IMR-90 (cell line): Measurements from ENCODE around the gene ERP44. TPM values are rescaled to one million over a fixed set of nuclear protein-coding genes. Genes with fewer than 3 reads are reported as not detected.
"Not testable (repeated sequence)": the region's sequence is repeated elsewhere in the genome, so short reads cannot be mapped to it uniquely, and the experiment has no call there.

Experiments used
- ATAC-seq: fragments of 200-7000 bp; cut with Tn5 transposase; 2 replicates; pipeline ENCODE4 v1.9.1; 2020; ENCODE audit warnings: low read depth, mild to moderate bottlenecking, moderate library complexity
- BruUV-seq: library from RNA; stranded (reverse); fragments of 400-500 nt; replicated peaks from 2 replicates; lab custom pipeline; 2021; lab: Mats Ljungman, UMichigan
- CTCF ChIA-PET: fragments of 300-600 bp; formaldehyde crosslinking; extraction: SDS; loops from one replicate; lab custom pipeline; 2021; ENCODE audit warnings: antibody characterized with exemption; lab: Yijun Ruan, JAX
- POLR2A ChIA-PET: fragments of 300-600 bp; sonication (Branson Sonifier 250); formaldehyde crosslinking; loops from one replicate; lab custom pipeline; 2022; ENCODE audit warnings: antibody characterized with exemption; ENCODE audit not compliant: unreplicated experiment; lab: Charles Lee
- DNase-seq: peaks from one replicate; pipeline ENCODE4 v3.0.0; 2013
- H2AFZ ChIP-seq: replicated peaks from 2 replicates; pipeline ENCODE3; 2013; ENCODE audit warnings: low read length, mild to moderate bottlenecking; ENCODE audit not compliant: poor library complexity
- H2AK5ac ChIP-seq: 2 replicates; pipeline ENCODE4 v1.6.1; 2013; ENCODE audit warnings: low read depth, low read length, inconsistent platforms
- H2AK9ac ChIP-seq: replicated peaks from 2 replicates; pipeline ENCODE3; 2013; ENCODE audit warnings: mild to moderate bottlenecking, low read depth, low read length, moderate library complexity; ENCODE audit not compliant: poor library complexity
- H2BK120ac ChIP-seq: 2 replicates; pipeline ENCODE4 v1.6.1; 2013; ENCODE audit warnings: low read depth, low read length, inconsistent platforms
- H2BK15ac ChIP-seq: 3 replicates; pipeline ENCODE4 v1.6.1; 2013; ENCODE audit warnings: low read depth, low read length, inconsistent platforms
- H2BK20ac ChIP-seq: 2 replicates; pipeline ENCODE4 v1.6.1; 2013; ENCODE audit warnings: low read depth, mild to moderate bottlenecking, inconsistent platforms, low read length, moderate library complexity
- H2BK5ac ChIP-seq: 2 replicates; pipeline ENCODE4 v1.6.1; 2013; ENCODE audit warnings: mild to moderate bottlenecking, low read depth, low read length, inconsistent platforms; ENCODE audit not compliant: poor library complexity, severe bottlenecking
- H3K14ac ChIP-seq: replicated peaks from 2 replicates; pipeline ENCODE4 v1.6.1; 2013; ENCODE audit warnings: low read depth, low read length, inconsistent platforms
- H3K18ac ChIP-seq: 2 replicates; pipeline ENCODE4 v1.6.1; 2013; ENCODE audit warnings: low read depth, low read length, control low read depth
- H3K23ac ChIP-seq: 2 replicates; pipeline ENCODE4 v1.6.1; 2013; ENCODE audit warnings: low read depth, low read length, inconsistent platforms
- H3K27ac ChIP-seq: 2 replicates; pipeline ENCODE4 v1.5.1; 2013; ENCODE audit warnings: mild to moderate bottlenecking, control low read depth, low read length; ENCODE audit not compliant: insufficient read depth
- H3K27me3 ChIP-seq: 2 replicates; pipeline ENCODE4 v1.6.1; 2013; ENCODE audit warnings: low read length; ENCODE audit not compliant: control insufficient read depth, insufficient read depth
- H3K36me3 ChIP-seq: 2 replicates; pipeline ENCODE4 v1.6.1; 2013; ENCODE audit warnings: low read length, mixed read lengths; ENCODE audit not compliant: control insufficient read depth, insufficient read depth
- H3K4ac ChIP-seq: 2 replicates; pipeline ENCODE4 v1.6.1; 2013; ENCODE audit warnings: low read depth, low read length, inconsistent platforms
- H3K4me1 ChIP-seq: 2 replicates; pipeline ENCODE4 v1.6.1; 2013; ENCODE audit warnings: low read length, mixed read lengths; ENCODE audit not compliant: control insufficient read depth, insufficient read depth
- H3K4me2 ChIP-seq: 2 replicates; pipeline ENCODE4 v1.6.1; 2013; ENCODE audit warnings: low read depth, mild to moderate bottlenecking, control low read depth, low read length, moderate library complexity
- H3K4me3 ChIP-seq: 2 replicates; pipeline ENCODE4 v1.5.1; 2013; ENCODE audit warnings: low read depth, mild to moderate bottlenecking, control low read depth, low read length, moderate library complexity; ENCODE audit not compliant: insufficient read depth
- H3K56ac ChIP-seq: 2 replicates; pipeline ENCODE4 v1.6.1; 2013; ENCODE audit warnings: low read length, inconsistent platforms; ENCODE audit not compliant: insufficient read depth; ENCODE audit errors: extremely low read depth
- H3K79me1 ChIP-seq, 2 experiments: 2 replicates each; pipeline ENCODE4 v1.6.1; 2013; ENCODE audit warnings: low read length in 2 of 2, inconsistent platforms in 1 of 2, low read depth in 1 of 2
- H3K9ac ChIP-seq: 2 replicates; pipeline ENCODE4 v1.6.1; 2013; ENCODE audit warnings: low read depth, low read length, control low read depth
- H3K9me1 ChIP-seq: 2 replicates; pipeline ENCODE4 v1.6.1; 2013; ENCODE audit warnings: low read length, inconsistent platforms; ENCODE audit not compliant: insufficient read depth
- H3K9me3 ChIP-seq: 2 replicates; pipeline ENCODE4 v1.6.1; 2013; ENCODE audit warnings: low read length; ENCODE audit not compliant: control insufficient read depth, insufficient read depth
- H4K20me1 ChIP-seq: 2 replicates; pipeline ENCODE4 v1.6.1; 2013; ENCODE audit warnings: low read length, inconsistent platforms; ENCODE audit not compliant: insufficient read depth
- H4K5ac ChIP-seq: 2 replicates; pipeline ENCODE4 v1.6.1; 2013; ENCODE audit warnings: mild to moderate bottlenecking, low read depth, low read length, control low read depth
- H4K8ac ChIP-seq, 2 experiments: 2 replicates each; pipeline ENCODE4 v1.6.1; 2013; ENCODE audit warnings: low read depth in 2 of 2, low read length in 2 of 2, control low read depth in 1 of 2, inconsistent platforms in 1 of 2
- H4K91ac ChIP-seq: 2 replicates; pipeline ENCODE4 v1.6.1; 2013; ENCODE audit warnings: low read depth, low read length, inconsistent platforms; ENCODE audit not compliant: insufficient read depth
- WGBS, 2 experiments: methylation state at CpG; one replicate each; pipeline versions ENCODE4 v1.1.5 to v1.1.7; 2013; ENCODE audit warnings: missing lambda C conversion rate in 2 of 2; ENCODE audit not compliant: insufficient read length in 1 of 2; ENCODE audit errors: extremely low coverage in 2 of 2; 5-methylcytosine and 5-hydroxymethylcytosine counted together
- dilution Hi-C: fragments of 300-500 bp; cut with HindIII; formaldehyde crosslinking; loops from one replicate; pipeline ENCODE4 v1.14.3; 2018; ENCODE audit warnings: low sequenced_read_pairs; ENCODE audit not compliant: unreplicated experiment
- in situ Hi-C: fragments of 300-500 bp; cut with MboI; formaldehyde crosslinking; loops from 3 replicates; pipeline ENCODE4 v1.14.3; 2019; ENCODE audit warnings: low sequenced_read_pairs, inconsistent platforms, mixed read lengths
- intact Hi-C: fragments of 100-400 bp; cut with micrococcal nuclease; formaldehyde crosslinking; loops from 2 replicates; pipeline ENCODE4 v1.10.0; 2022
- polyA plus RNA-seq, 3 experiments: library from polyadenylated mRNA; depleted of rRNA; stranded (reverse); fragments of >200 nt; gene quantifications; 2 replicates each; pipeline ENCODE4 v1.2.3, GENCODE V29; 2012; ENCODE audit warnings: low replicate concordance in 1 of 3
- total RNA-seq: library from RNA; depleted of rRNA; stranded (reverse); fragments of >200 nt; gene quantifications from 2 replicates; pipeline ENCODE4 v1.2.3, GENCODE V29; 2012

ERP44 gene
- total and polyA plus RNA-seq, 2 of the 4 experiments (the other 2 are of a cell fraction): 9.1 to 13.5 TPM

DNA sequence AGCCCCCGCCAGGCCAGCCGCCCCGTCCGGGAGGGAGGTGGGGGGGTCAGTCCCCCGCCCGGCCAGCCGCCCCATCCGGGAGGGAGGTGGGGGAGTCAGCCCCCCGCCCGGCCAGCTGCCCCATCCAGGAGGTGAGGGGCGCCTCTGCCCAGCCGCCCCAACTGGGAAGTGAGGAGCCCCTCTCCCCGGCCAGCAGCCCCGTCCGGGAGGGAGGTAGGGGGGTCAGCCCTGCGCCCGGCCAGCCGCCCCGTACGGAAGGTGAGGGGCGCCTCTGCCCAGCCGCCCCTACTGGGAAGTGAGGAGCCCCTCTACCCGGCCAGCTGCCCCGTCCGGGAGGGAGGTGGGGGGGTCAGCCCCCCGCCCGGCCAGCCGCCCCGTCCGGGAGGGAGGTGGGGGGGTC, 30.8 kb downstream of the ERP44 start:
- H3K9me1 ChIP-seq, H2BK120ac ChIP-seq, H2AK9ac ChIP-seq, DNase-seq, H2BK20ac ChIP-seq, H3K27ac ChIP-seq, POLR2A ChIA-PET, H2AFZ ChIP-seq, H2BK15ac ChIP-seq, H3K4me2 ChIP-seq, CTCF ChIA-PET, H2AK5ac ChIP-seq, H3K4me3 ChIP-seq, H3K18ac ChIP-seq, H3K4ac ChIP-seq, H3K36me3 ChIP-seq, H3K23ac ChIP-seq, in situ Hi-C loops, BruUV-seq, H3K56ac ChIP-seq, H3K14ac ChIP-seq, ATAC-seq, H3K9me3 ChIP-seq, H2BK5ac ChIP-seq, H4K91ac ChIP-seq, intact Hi-C loops, H3K9ac ChIP-seq, H3K27me3 ChIP-seq, H4K5ac ChIP-seq, dilution Hi-C loops, H4K8ac ChIP-seq: not testable (repeated sequence)
- WGBS, 2 experiments: 97% methylated on average over 5 of the region's 30 CpGs; no CpG with 5 or more reads in 1 of the 2 experiments
- peaks cover 14 to 46% of the 10 kb centered on the region in 2 experiments for H3K79me1 ChIP-seq
- peaks cover 13% of the 10 kb centered on the region; the same call in 1 of the 2 replicates for H4K20me1 ChIP-seq
- peaks cover 12% of the 10 kb centered on the region for H3K4me1 ChIP-seq
